HUES64 (cell line): Measurements from ENCODE around the gene MYO5A.

Experiments
- H3K27ac ChIP-seq: 2 replicates; pipeline ENCODE4 v1.7.0; 2013; ENCODE audit warnings: low read depth, low read length, inconsistent platforms
- H3K27me3 ChIP-seq: 2 replicates; pipeline ENCODE4 v1.6.1; 2013; ENCODE audit warnings: mild to moderate bottlenecking, low read length; ENCODE audit not compliant: insufficient read depth
- H3K36me3 ChIP-seq: 2 replicates; pipeline ENCODE4 v1.6.1; 2013; ENCODE audit warnings: mild to moderate bottlenecking, low read length; ENCODE audit not compliant: insufficient read depth
- H3K4me1 ChIP-seq: 2 replicates; pipeline ENCODE4 v1.6.1; 2013; ENCODE audit warnings: mild to moderate bottlenecking, low read length, moderate library complexity; ENCODE audit not compliant: insufficient read depth
- H3K4me3 ChIP-seq: 2 replicates; pipeline ENCODE4 v1.5.1; 2013; ENCODE audit warnings: mild to moderate bottlenecking, low read length, moderate library complexity
- H3K9ac ChIP-seq: 2 replicates; pipeline ENCODE4 v1.6.1; 2013; ENCODE audit warnings: mild to moderate bottlenecking, low read depth, low read length
- H3K9me3 ChIP-seq: 2 replicates; pipeline ENCODE4 v1.6.1; 2013; ENCODE audit warnings: low read depth, low read length; ENCODE audit not compliant: insufficient read depth
- WGBS: fragments of 150-250, 120-280 bp; methylation state at CpG from one replicate; pipeline ENCODE4 v1.1.7; 2013; ENCODE audit warnings: missing lambda C conversion rate; 5-methylcytosine and 5-hydroxymethylcytosine counted together

The MYO5A gene

GRCh38 chr15:52383100-52383588, 145.5 kb downstream of the MYO5A start:
- no peak overlapping the region for H3K27ac ChIP-seq
- no peaks in the 10 kb centered on the region for H3K4me1 ChIP-seq
- no peaks in the 10 kb centered on the region for H3K9me3 ChIP-seq
- H3K4me3 ChIP-seq = no peak overlapping the region
- H3K9ac ChIP-seq = no peak overlapping the region
- no peaks in the 10 kb centered on the region for H3K27me3 ChIP-seq
- peaks cover 20% of the 10 kb centered on the region for H3K36me3 ChIP-seq
- WGBS = 94% methylated on average over 2 of the region's 2 CpGs

GRCh38 chr15:52382647-52383046, 146.0 kb downstream of the MYO5A start:
- no peak overlapping the region for H3K9ac ChIP-seq
- H3K27me3 ChIP-seq = no peaks in the 10 kb centered on the region
- no peaks in the 10 kb centered on the region for H3K4me1 ChIP-seq
- no peak overlapping the region for H3K4me3 ChIP-seq
- WGBS = 97% methylated on average over 1 of the region's 1 CpG
- peaks cover 20% of the 10 kb centered on the region for H3K36me3 ChIP-seq
- no peaks in the 10 kb centered on the region for H3K9me3 ChIP-seq
- no peak overlapping the region for H3K27ac ChIP-seq

- H3K9ac ChIP-seq = no peak overlapping the region
- no peak overlapping the region for H3K27ac ChIP-seq
- H3K36me3 ChIP-seq = peaks cover 40% of the 10 kb centered on the region
- 97% methylated on average over 14 of the region's 14 CpGs for WGBS
- H3K4me1 ChIP-seq = no peaks in the 10 kb centered on the region
- H3K27me3 ChIP-seq = no peaks in the 10 kb centered on the region
- H3K4me3 ChIP-seq = no peak overlapping the region
- no peaks in the 10 kb centered on the region for H3K9me3 ChIP-seq
Measured at GRCh38 chr15:52379395-52380106, 149.1 kb downstream of the MYO5A start.

- Histone ChIP-seq H3K27me3 (no peaks in the 10 kb centered on the region), H3K27ac (no peak overlapping the region), H3K4me1 (no peaks in the 10 kb centered on the region), H3K4me3 (no peak overlapping the region), H3K9me3 (no peaks in the 10 kb centered on the region), H3K9ac (no peak overlapping the region), H3K36me3 (peaks cover 46% of the 10 kb centered on the region)
- WGBS = 95% methylated on average over 6 of the region's 6 CpGs
Measured at GRCh38 chr15:52378746-52379394, 149.8 kb downstream of the MYO5A start.

GRCh38 chr15:52370010-52370409, 158.7 kb downstream of the MYO5A start:
- H3K4me3 ChIP-seq = no peak overlapping the region
- no peaks in the 10 kb centered on the region for H3K27me3 ChIP-seq
- H3K27ac ChIP-seq = no peak overlapping the region
- 92% methylated on average over 9 of the region's 9 CpGs for WGBS
- no peaks in the 10 kb centered on the region for H3K9me3 ChIP-seq
- H3K9ac ChIP-seq = no peak overlapping the region
- no peaks in the 10 kb centered on the region for H3K4me1 ChIP-seq
- peaks cover 50% of the 10 kb centered on the region for H3K36me3 ChIP-seq

GRCh38 chr15:52369455-52369854, 159.2 kb downstream of the MYO5A start:
- 100% methylated on average over 2 of the region's 3 CpGs for WGBS

GRCh38 chr15:52369030-52369429, 159.7 kb downstream of the MYO5A start:
- Histone ChIP-seq H3K4me1 (no peaks in the 10 kb centered on the region), H3K36me3 (peaks cover 46% of the 10 kb centered on the region), H3K27ac (no peak overlapping the region), H3K9ac (no peak overlapping the region), H3K27me3 (no peaks in the 10 kb centered on the region), H3K4me3 (no peak overlapping the region), H3K9me3 (no peaks in the 10 kb centered on the region)
- 92% methylated on average over 3 of the region's 3 CpGs for WGBS

More at GRCh38 chr15:52369455-52369854, 159.2 kb downstream of the MYO5A start:
- no peak overlapping the region for H3K4me3 ChIP-seq
- H3K9ac ChIP-seq = no peak overlapping the region
- no peaks in the 10 kb centered on the region for H3K9me3 ChIP-seq
- no peaks in the 10 kb centered on the region for H3K27me3 ChIP-seq
- peaks cover 46% of the 10 kb centered on the region for H3K36me3 ChIP-seq
- H3K4me1 ChIP-seq = no peaks in the 10 kb centered on the region
- no peak overlapping the region for H3K27ac ChIP-seq

GRCh38 chr15:52368402-52368801, 160.3 kb downstream of the MYO5A start:
- no peaks in the 10 kb centered on the region for H3K27me3 ChIP-seq
- no peaks in the 10 kb centered on the region for H3K4me1 ChIP-seq
- no peak overlapping the region for H3K27ac ChIP-seq
- no peak overlapping the region for H3K9ac ChIP-seq
- 91% methylated on average over 3 of the region's 3 CpGs for WGBS
- no peak overlapping the region for H3K4me3 ChIP-seq
- H3K36me3 ChIP-seq = peaks cover 45% of the 10 kb centered on the region
- H3K9me3 ChIP-seq = no peaks in the 10 kb centered on the region

- 94% methylated on average over 3 of the region's 3 CpGs for WGBS
- peaks cover 12% of the 10 kb centered on the region; the same call in 1 of the 2 replicates for H3K36me3 ChIP-seq
Measured at GRCh38 chr15:52362497-52362896, 166.2 kb downstream of the MYO5A start.

GRCh38 chr15:52361975-52362494, 166.6 kb downstream of the MYO5A start:
- 94% methylated on average over 3 of the region's 4 CpGs for WGBS
- Histone ChIP-seq H3K4me1 (no peaks in the 10 kb centered on the region), H3K9ac (no peak overlapping the region), H3K36me3 (peaks cover 12% of the 10 kb centered on the region; the same call in 1 of the 2 replicates), H3K27ac (no peak overlapping the region), H3K4me3 (no peak overlapping the region), H3K27me3 (no peaks in the 10 kb centered on the region), H3K9me3 (no peaks in the 10 kb centered on the region)

More at GRCh38 chr15:52362497-52362896, 166.2 kb downstream of the MYO5A start:
- Histone ChIP-seq H3K9ac (no peak overlapping the region), H3K4me3 (no peak overlapping the region), H3K4me1 (no peaks in the 10 kb centered on the region), H3K27me3 (no peaks in the 10 kb centered on the region), H3K27ac (no peak overlapping the region), H3K9me3 (no peaks in the 10 kb centered on the region)

- Histone ChIP-seq H3K9me3 (no peaks in the 10 kb centered on the region), H3K4me1 (no peaks in the 10 kb centered on the region), H3K9ac (no peak overlapping the region), H3K36me3 (peaks cover 12% of the 10 kb centered on the region; the same call in 1 of the 2 replicates), H3K4me3 (no peak overlapping the region), H3K27me3 (no peaks in the 10 kb centered on the region), H3K27ac (no peak overlapping the region)
- 91% methylated on average over 4 of the region's 4 CpGs for WGBS
Measured at GRCh38 chr15:52361494-52361893, 167.2 kb downstream of the MYO5A start.
